ENCODE results near the gene CCDC192. TPM values are rescaled to one million over a fixed set of nuclear protein-coding genes. Genes with fewer than 3 reads are reported as not detected.
"Not testable (repeated sequence)": the region's sequence is repeated elsewhere in the genome, so short reads cannot be mapped to it uniquely, and the experiment has no call there.

CCDC192 gene
- total RNA-seq, 6 experiments from 2014 or later = not detected

- Histone ChIP-seq H3K4me3 (no peak overlapping the region), H3K27me3 (no peaks in the 10 kb centered on the region), H3K36me3 (no peaks in the 10 kb centered on the region), H3K4me1 (no peaks in the 10 kb centered on the region), H3K27ac (no peak overlapping the region), H3K9me3 (no peaks in the 10 kb centered on the region)
- TF ChIP-seq CTCF (IDR thresholded peaks at IDR 0.05) (no peak), POLR2A (IDR thresholded peaks at IDR 0.05) (no peak)
- ATAC-seq (no peak), DNase-seq (no peak)
- intact Hi-C loops (cut with DNase I) = no loop called here
- WGBS (ENCODE audit: insufficient coverage, low coverage, low lambda C conversion rate, missing lambda C conversion rate) = 44% methylated on average over 2 of the region's 2 CpGs
Observed at GRCh38 chr5:127673117-127673800, 29.9 kb upstream of the CCDC192 start.

- H3K27me3 ChIP-seq; H3K9me3 ChIP-seq; intact Hi-C loops (cut with DNase I); H3K4me3 ChIP-seq; DNase-seq; H3K27ac ChIP-seq; H3K4me1 ChIP-seq; H3K36me3 ChIP-seq; ATAC-seq: not testable (repeated sequence)
Observed at GRCh38 chr5:127676951-127677350, 26.2 kb upstream of the CCDC192 start.

- H3K27ac ChIP-seq; intact Hi-C loops (cut with DNase I); ATAC-seq; DNase-seq; H3K27me3 ChIP-seq; H3K9me3 ChIP-seq; H3K4me1 ChIP-seq; H3K4me3 ChIP-seq; H3K36me3 ChIP-seq: not testable (repeated sequence)
- 57% methylated on average over 3 of the region's 3 CpGs for WGBS (ENCODE audit: insufficient coverage, low coverage, low lambda C conversion rate, missing lambda C conversion rate)
Observed at GRCh38 chr5:127679691-127680330, 23.4 kb upstream of the CCDC192 start.

DNA sequence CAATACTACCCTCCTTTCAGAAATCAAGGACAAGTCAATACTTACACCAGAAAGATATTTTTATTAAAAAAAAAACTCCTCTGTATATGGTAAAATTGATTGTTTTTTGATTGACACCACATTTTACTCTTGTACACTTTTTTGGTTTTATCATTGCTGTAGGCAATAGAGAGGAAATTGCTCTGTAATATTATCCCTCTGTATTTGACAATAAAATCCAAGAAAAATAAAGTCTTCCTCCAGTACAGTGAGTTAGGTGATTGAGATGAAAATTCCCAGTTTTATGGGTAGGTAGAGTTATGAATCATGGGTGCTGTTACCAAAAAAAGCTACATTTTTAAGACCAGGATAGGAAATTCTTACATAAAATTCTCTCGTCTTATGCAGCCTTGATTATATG is 22.6 kb upstream of the CCDC192 start:
- DNase-seq (no peak), ATAC-seq (no peak)
- intact Hi-C loops (cut with DNase I) = no loop called here
- H3K27ac ChIP-seq = no peak overlapping the region
- H3K4me3 ChIP-seq = no peak overlapping the region
- 41% methylated on average over 1 of the region's 1 CpG for WGBS (ENCODE audit: insufficient coverage, low coverage, low lambda C conversion rate, missing lambda C conversion rate)
- H3K9me3 ChIP-seq = no peaks in the 10 kb centered on the region
- TF ChIP-seq POLR2A (IDR thresholded peaks at IDR 0.05) = no peak
- no peaks in the 10 kb centered on the region for H3K4me1 ChIP-seq
- no peaks in the 10 kb centered on the region for H3K36me3 ChIP-seq
- no peaks in the 10 kb centered on the region for H3K27me3 ChIP-seq

GRCh38 chr5:127683008-127683407 is 20.2 kb upstream of the CCDC192 start:
- no peak for DNase-seq
- H3K4me3 ChIP-seq = no peak overlapping the region
- no peaks in the 10 kb centered on the region for H3K36me3 ChIP-seq
- H3K4me1 ChIP-seq = no peaks in the 10 kb centered on the region
- WGBS (ENCODE audit: insufficient coverage, low coverage, low lambda C conversion rate, missing lambda C conversion rate) = 62% methylated on average over 2 of the region's 4 CpGs
- no peaks in the 10 kb centered on the region for H3K9me3 ChIP-seq
- intact Hi-C loops (cut with DNase I) = no loop called here
- ATAC-seq = no peak
- no peaks in the 10 kb centered on the region for H3K27me3 ChIP-seq
- no peak for TF ChIP-seq POLR2A (IDR thresholded peaks at IDR 0.05)
- no peak for TF ChIP-seq CTCF (IDR thresholded peaks at IDR 0.05)
- H3K27ac ChIP-seq = no peak overlapping the region

- intact Hi-C loops (cut with DNase I) = no loop called here
- Histone ChIP-seq H3K27me3 (no peaks in the 10 kb centered on the region), H3K4me3 (no peak overlapping the region), H3K9me3 (no peaks in the 10 kb centered on the region), H3K4me1 (no peaks in the 10 kb centered on the region), H3K27ac (no peak overlapping the region), H3K36me3 (no peaks in the 10 kb centered on the region)
- DNase-seq (no peak), ATAC-seq (no peak)
- WGBS (ENCODE audit: insufficient coverage, low coverage, low lambda C conversion rate, missing lambda C conversion rate) = 41% methylated on average over 6 of the region's 6 CpGs
- no peak for TF ChIP-seq POLR2A (IDR thresholded peaks at IDR 0.05)
- TF ChIP-seq CTCF (IDR thresholded peaks at IDR 0.05) = no peak
Observed at GRCh38 chr5:127684726-127685467, 18.3 kb upstream of the CCDC192 start.
